Endothelial cell of umbilical vein (primary cell): Measurements from ENCODE around the gene GNAQ. TPM values are rescaled to one million over a fixed set of nuclear protein-coding genes. Genes with fewer than 3 reads are reported as not detected.

Experiments used
- BruUV-seq: library from RNA; stranded (reverse); fragments of 400-500 nt; replicated peaks from 2 replicates; lab custom pipeline; 2021; lab: Mats Ljungman, UMichigan
- CTCF ChIA-PET: fragments of 300-600, 350-600 bp; sonication (Branson Sonifier 250); formaldehyde crosslinking; loops from one replicate; lab custom pipeline; 2021; ENCODE audit warnings: antibody characterized with exemption, inconsistent platforms; lab: Charles Lee
- POLR2A ChIA-PET: fragments of 300-600, 350-600 bp; sonication (Branson Sonifier 250); formaldehyde crosslinking; loops from one replicate; lab custom pipeline; 2021; ENCODE audit warnings: antibody characterized with exemption, inconsistent platforms; lab: Charles Lee
- DNase-seq: peaks from one replicate; pipeline ENCODE4 v3.0.0-alpha.2; 2011; ENCODE audit warnings: low read depth, low spot score
- FAIRE-seq: peaks from 2 replicates; lab custom pipeline; 2011; peaks lifted over from hg19 to GRCh38; lab: Jason Lieb, UNC
- H2AFZ ChIP-seq: 2 replicates; pipeline ENCODE4 v1.6.0; 2012; ENCODE audit warnings: low read depth, low read length, control low read depth, inconsistent platforms
- H3K27ac ChIP-seq: 2 replicates; pipeline ENCODE4 v1.5.1; 2011; ENCODE audit warnings: low read depth, mild to moderate bottlenecking, control low read depth, low read length, moderate library complexity; ENCODE audit not compliant: insufficient read depth
- H3K27me3 ChIP-seq, 2 experiments: 2 replicates each; pipeline versions ENCODE4 v1.6.0 to v1.6.1; 2011; ENCODE audit warnings: low read length in 2 of 2, mixed read lengths in 1 of 2; ENCODE audit not compliant: control insufficient read depth in 2 of 2, insufficient read depth in 2 of 2
- H3K36me3 ChIP-seq, 2 experiments: 2 replicates in 1 of 2; 3 replicates in 1 of 2; pipeline ENCODE4 v1.5.1; 2011; ENCODE audit warnings: low read length in 2 of 2, mild to moderate bottlenecking in 1 of 2, moderate library complexity in 1 of 2; ENCODE audit not compliant: control insufficient read depth in 2 of 2, insufficient read depth in 2 of 2; ENCODE audit errors: extremely low read depth in 1 of 2
- H3K4me1 ChIP-seq: 3 replicates; pipeline ENCODE4 v1.5.1; 2011; ENCODE audit warnings: mild to moderate bottlenecking, low read length; ENCODE audit not compliant: control insufficient read depth, insufficient read depth; ENCODE audit errors: extremely low read depth
- H3K4me2 ChIP-seq: 2 replicates; pipeline ENCODE4 v1.6.1; 2011; ENCODE audit warnings: low read length, control low read depth, mixed read lengths; ENCODE audit not compliant: insufficient read depth
- H3K4me3 ChIP-seq, 3 experiments: fragments of 200-600 bp in 1 of 3; sonication (generic), shearing (Covaris generic) in 1 of 3; replicated peaks in 1 of 3; 2 replicates each; pipeline ENCODE4 v1.5.1; 2011 to 2016; ENCODE audit warnings: control low read depth in 3 of 3, low read length in 3 of 3, mild to moderate bottlenecking in 2 of 3, inconsistent platforms in 1 of 3, low read depth in 1 of 3, moderate library complexity in 1 of 3; ENCODE audit not compliant: insufficient read depth in 1 of 3
- H3K79me2 ChIP-seq: 2 replicates; pipeline ENCODE4 v1.6.0; 2012; ENCODE audit warnings: low read length, inconsistent platforms; ENCODE audit not compliant: control insufficient read depth, insufficient read depth
- H3K9ac ChIP-seq: replicated peaks from 2 replicates; pipeline ENCODE3; 2011; ENCODE audit warnings: low read length, control low read depth; ENCODE audit not compliant: insufficient read depth; ENCODE audit errors: extremely low read depth
- H3K9me1 ChIP-seq: replicated peaks from 3 replicates; pipeline ENCODE4 v1.6.0; 2011; ENCODE audit warnings: mild to moderate bottlenecking, low read length; ENCODE audit not compliant: control insufficient read depth, insufficient read depth; ENCODE audit errors: extremely low read depth
- H3K9me3 ChIP-seq: replicated peaks from 2 replicates; pipeline ENCODE4 v1.5.1; 2012; ENCODE audit warnings: low read length, inconsistent platforms; ENCODE audit not compliant: control insufficient read depth, insufficient read depth
- H4K20me1 ChIP-seq: replicated peaks from 2 replicates; pipeline ENCODE3; 2011; ENCODE audit warnings: mild to moderate bottlenecking, low read length; ENCODE audit not compliant: control insufficient read depth, insufficient read depth; ENCODE audit errors: extremely low read depth
- EZH2 ChIP-seq: IDR thresholded peaks from 2 replicates; pipeline ENCODE4 v1.6.1; 2012; ENCODE audit warnings: borderline replicate concordance, low read depth, mild to moderate bottlenecking, moderate library complexity, low read length, inconsistent platforms; ENCODE audit not compliant: severe bottlenecking
- FOS ChIP-seq: IDR thresholded peaks from 2 replicates; pipeline ENCODE4 v1.6.1; 2011; ENCODE audit warnings: mild to moderate bottlenecking, low read length, moderate library complexity, borderline replicate concordance; ENCODE audit not compliant: insufficient read depth
- GATA2 ChIP-seq: IDR thresholded peaks from 2 replicates; pipeline ENCODE4 v1.7.0; 2011; ENCODE audit warnings: low read depth, mild to moderate bottlenecking, moderate library complexity, mixed read lengths, low read length; ENCODE audit not compliant: insufficient read length, insufficient read depth
- JUN ChIP-seq: IDR thresholded peaks from 2 replicates; pipeline ENCODE4 v1.6.1; 2011; ENCODE audit warnings: borderline replicate concordance, low read depth; ENCODE audit not compliant: insufficient read length, insufficient read depth
- MYC ChIP-seq: IDR thresholded peaks from one replicate; pipeline ENCODE4 v1.6.1; 2011; ENCODE audit warnings: mild to moderate bottlenecking, low read depth, low read length
- POLR2A ChIP-seq: IDR thresholded peaks from 2 replicates; pipeline ENCODE4 v1.6.1; 2012; ENCODE audit warnings: low read depth, mild to moderate bottlenecking, control low read depth, low read length
- POLR2AphosphoS5 ChIP-seq: IDR thresholded peaks from 2 replicates; pipeline ENCODE4 v1.6.1; 2012; ENCODE audit warnings: low read depth, mild to moderate bottlenecking, control low read depth, low read length, moderate library complexity; ENCODE audit not compliant: insufficient read depth
- dilution Hi-C: fragments of 300-500 bp; cut with MboI; formaldehyde crosslinking; loops from one replicate; pipeline ENCODE4 v1.15.0; 2019; ENCODE audit warnings: low sequenced_read_pairs; ENCODE audit not compliant: extremely low pct_ligation_motif_present
- intact Hi-C: fragments of 100-400 bp; cut with micrococcal nuclease; formaldehyde crosslinking; loops from one replicate; pipeline ENCODE4 v1.10.0; 2022
- polyA plus RNA-seq, 4 experiments: library from polyadenylated mRNA; depleted of rRNA in 3 of 4; stranded (reverse) in 3 of 4; unstranded in 1 of 4; fragments of >200 nt; gene quantifications; 2 replicates each; pipeline versions ENCODE4 v1.2.1 to v1.2.3, GENCODE V29; 2011 to 2012; ENCODE audit warnings: missing spikeins in 1 of 4
- total RNA-seq: library from RNA; stranded (reverse); gene quantifications from 2 replicates; pipeline ENCODE4 v1.2.3, GENCODE V29; 2021
- TF ChIP-seq, protein P1 (sequence below), 2 donors: IDR thresholded peaks; 1 replicate in 1 of 2; 2 replicates in 1 of 2; pipeline ENCODE4 v1.5.1; 2011; ENCODE audit warnings: low read length in 2 of 2, mild to moderate bottlenecking in 2 of 2, moderate library complexity in 2 of 2, control low read depth in 1 of 2, inconsistent platforms in 1 of 2, low read depth in 1 of 2; ENCODE audit not compliant: insufficient read depth in 1 of 2; ENCODE audit errors: extremely low read depth in 1 of 2
- TF ChIP-seq, protein P2 (sequence below): IDR thresholded peaks from 2 replicates; pipeline ENCODE4 v1.6.1; 2011; ENCODE audit not compliant: insufficient read depth, insufficient read length

Gene GNAQ
- total and polyA plus RNA-seq, 2 donors (not counting 3 experiments of a cell fraction or from before 2014, with no cell fraction given), result 26.1 to 67.3 TPM

DNA sequence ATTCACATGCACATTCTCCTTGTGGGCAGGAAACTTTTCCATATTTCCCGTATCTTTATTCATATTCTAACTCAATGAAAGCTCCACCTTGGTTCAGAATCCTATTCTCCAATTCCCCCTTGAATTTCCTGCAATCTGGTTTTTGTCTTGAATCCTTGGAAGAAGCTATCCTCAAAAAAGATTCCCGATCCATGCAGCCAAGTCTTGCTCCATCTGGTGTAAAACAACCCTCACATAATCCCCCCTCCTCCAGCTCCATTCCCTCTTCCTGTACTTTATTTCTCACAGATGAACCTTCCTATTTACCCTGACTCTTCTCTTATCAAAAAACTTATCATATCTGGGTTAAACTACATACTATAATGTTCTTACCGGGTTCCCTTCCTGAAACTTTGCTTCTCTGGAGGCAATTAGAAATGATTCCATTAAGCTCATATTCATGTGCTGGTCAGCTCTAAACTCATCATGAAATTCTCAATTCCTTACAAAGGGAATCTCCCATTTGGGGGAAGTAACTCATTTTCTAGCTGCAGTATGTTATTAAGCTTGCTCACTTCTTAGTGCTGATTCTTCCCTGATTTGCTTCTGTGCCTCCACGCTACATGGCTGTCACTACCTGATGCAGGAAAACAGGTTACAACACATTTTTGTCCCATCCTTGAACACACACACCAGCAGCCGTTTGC lies 81.7 kb downstream of the GNAQ start:
- H3K4me1 ChIP-seq, result peaks cover 25% of the 10 kb centered on the region
- intact Hi-C loops (no loop called here), dilution Hi-C loops (no loop called here)
- CTCF ChIA-PET, result interaction anchor here (0.7 to 2.0 kb wide), 10 partner anchors 10 to 198 kb away, joined by 3 to 9 read pairs (median 3); no protein-coding TSS in a partner anchor
- H4K20me1 ChIP-seq, result peaks cover 3% of the 10 kb centered on the region
- peaks cover 75% of the 10 kb centered on the region for H3K79me2 ChIP-seq
- DNase-seq (no peak), FAIRE-seq (no peak)
- H3K9ac ChIP-seq, result no peak overlapping the region
- H3K4me3 ChIP-seq, result no peak overlapping the region
- H3K9me3 ChIP-seq, result no peaks in the 10 kb centered on the region
- no peaks in the 10 kb centered on the region for H3K36me3 ChIP-seq
- BruUV-seq, result no TSS peak
- POLR2A ChIA-PET, result no interaction called here
- no peak for TF ChIP-seq POLR2A
- TF ChIP-seq MYC, result no peak
- no peak for TF ChIP-seq JUN
- TF ChIP-seq POLR2AphosphoS5, result no peak
- TF ChIP-seq, protein P1, sequence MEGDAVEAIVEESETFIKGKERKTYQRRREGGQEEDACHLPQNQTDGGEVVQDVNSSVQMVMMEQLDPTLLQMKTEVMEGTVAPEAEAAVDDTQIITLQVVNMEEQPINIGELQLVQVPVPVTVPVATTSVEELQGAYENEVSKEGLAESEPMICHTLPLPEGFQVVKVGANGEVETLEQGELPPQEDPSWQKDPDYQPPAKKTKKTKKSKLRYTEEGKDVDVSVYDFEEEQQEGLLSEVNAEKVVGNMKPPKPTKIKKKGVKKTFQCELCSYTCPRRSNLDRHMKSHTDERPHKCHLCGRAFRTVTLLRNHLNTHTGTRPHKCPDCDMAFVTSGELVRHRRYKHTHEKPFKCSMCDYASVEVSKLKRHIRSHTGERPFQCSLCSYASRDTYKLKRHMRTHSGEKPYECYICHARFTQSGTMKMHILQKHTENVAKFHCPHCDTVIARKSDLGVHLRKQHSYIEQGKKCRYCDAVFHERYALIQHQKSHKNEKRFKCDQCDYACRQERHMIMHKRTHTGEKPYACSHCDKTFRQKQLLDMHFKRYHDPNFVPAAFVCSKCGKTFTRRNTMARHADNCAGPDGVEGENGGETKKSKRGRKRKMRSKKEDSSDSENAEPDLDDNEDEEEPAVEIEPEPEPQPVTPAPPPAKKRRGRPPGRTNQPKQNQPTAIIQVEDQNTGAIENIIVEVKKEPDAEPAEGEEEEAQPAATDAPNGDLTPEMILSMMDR (IDR thresholded peaks at IDR 0.05; ENCODE audit: extremely low read depth in 1 of 2, insufficient read depth in 1 of 2, low read depth in 1 of 2, low read length in 2 of 2), result no peak
- no peak for TF ChIP-seq EZH2
- TF ChIP-seq GATA2, result no peak
- TF ChIP-seq, protein P2, sequence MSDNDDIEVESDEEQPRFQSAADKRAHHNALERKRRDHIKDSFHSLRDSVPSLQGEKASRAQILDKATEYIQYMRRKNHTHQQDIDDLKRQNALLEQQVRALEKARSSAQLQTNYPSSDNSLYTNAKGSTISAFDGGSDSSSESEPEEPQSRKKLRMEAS, result no peak
- TF ChIP-seq FOS, result no peak
- no peak overlapping the region for H3K27ac ChIP-seq
- H2AFZ ChIP-seq, result no peak overlapping the region
- H3K4me2 ChIP-seq, result no peak overlapping the region
- H3K27me3 ChIP-seq, result no peaks in the 10 kb centered on the region
- no peaks in the 10 kb centered on the region for H3K9me1 ChIP-seq
